ENCODE data around the gene PTPRN2. TPM values are rescaled to one million over a fixed set of nuclear protein-coding genes. Genes with fewer than 3 reads are reported as not detected.

The PTPRN2 gene
- total and polyA plus RNA-seq, 2 of the 8 experiments (the other 6 are each of a cell fraction or from before 2014, with no cell fraction given) = 2.6 to 4.5 TPM

DNA sequence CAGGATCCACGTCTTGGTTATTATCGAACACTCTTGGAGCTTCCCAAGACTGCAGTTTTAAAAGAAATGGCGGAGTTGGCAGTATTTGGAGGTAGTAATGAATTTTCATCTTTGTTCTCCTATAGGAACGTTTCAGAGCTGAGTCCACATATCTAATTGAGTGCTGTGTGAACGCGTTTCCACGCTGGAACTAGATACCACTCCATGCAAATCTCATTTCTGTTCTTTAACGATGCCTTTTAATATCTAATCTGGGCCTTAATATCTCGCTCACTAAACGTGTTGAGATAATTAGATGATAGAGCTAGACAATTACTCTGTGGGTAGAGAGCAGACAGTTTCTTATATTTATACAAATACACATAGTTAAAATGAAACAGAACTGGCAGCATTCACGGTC lies 727.2 kb downstream of the PTPRN2 start (continued):
- TF ChIP-seq TAF7 (optimal IDR thresholded peaks at IDR 0.05; ENCODE audit: borderline replicate concordance, low read depth, low read length) = no peak
- TF ChIP-seq EGR1 (IDR thresholded peaks at IDR 0.05; ENCODE audit: borderline replicate concordance, low read depth, low read length) = no peak
- no peak for TF ChIP-seq NANOG (IDR thresholded peaks at IDR 0.05; ENCODE audit: insufficient read depth, low read depth, low read length, poor library complexity, severe bottlenecking)
- TF ChIP-seq SRF (IDR thresholded peaks at IDR 0.05; ENCODE audit: low read depth, low read length) = no peak
- no peak for TF ChIP-seq YY1 (IDR thresholded peaks at IDR 0.05; ENCODE audit: low read depth, low read length)
- TF ChIP-seq KDM1A (IDR thresholded peaks at IDR 0.05; ENCODE audit: borderline replicate concordance, low read length) = no peak
- TF ChIP-seq CHD1 (IDR thresholded peaks at IDR 0.05; ENCODE audit: low read depth, low read length) = no peak

All from H1 (cell line).